ENCODE results near the gene DMRTC2.

- no peak for TF ChIP-seq POLR2A (IDR thresholded peaks at IDR 0.05)
- TF ChIP-seq, protein P1, sequence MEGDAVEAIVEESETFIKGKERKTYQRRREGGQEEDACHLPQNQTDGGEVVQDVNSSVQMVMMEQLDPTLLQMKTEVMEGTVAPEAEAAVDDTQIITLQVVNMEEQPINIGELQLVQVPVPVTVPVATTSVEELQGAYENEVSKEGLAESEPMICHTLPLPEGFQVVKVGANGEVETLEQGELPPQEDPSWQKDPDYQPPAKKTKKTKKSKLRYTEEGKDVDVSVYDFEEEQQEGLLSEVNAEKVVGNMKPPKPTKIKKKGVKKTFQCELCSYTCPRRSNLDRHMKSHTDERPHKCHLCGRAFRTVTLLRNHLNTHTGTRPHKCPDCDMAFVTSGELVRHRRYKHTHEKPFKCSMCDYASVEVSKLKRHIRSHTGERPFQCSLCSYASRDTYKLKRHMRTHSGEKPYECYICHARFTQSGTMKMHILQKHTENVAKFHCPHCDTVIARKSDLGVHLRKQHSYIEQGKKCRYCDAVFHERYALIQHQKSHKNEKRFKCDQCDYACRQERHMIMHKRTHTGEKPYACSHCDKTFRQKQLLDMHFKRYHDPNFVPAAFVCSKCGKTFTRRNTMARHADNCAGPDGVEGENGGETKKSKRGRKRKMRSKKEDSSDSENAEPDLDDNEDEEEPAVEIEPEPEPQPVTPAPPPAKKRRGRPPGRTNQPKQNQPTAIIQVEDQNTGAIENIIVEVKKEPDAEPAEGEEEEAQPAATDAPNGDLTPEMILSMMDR (IDR thresholded peaks at IDR 0.05): no peak
- TF ChIP-seq EP300 (IDR thresholded peaks at IDR 0.05): no peak
These were observed 6.7 kb upstream of the DMRTC2 start for GRCh38 chr19:41837981-41838708.

All from tibial nerve (tissue), 4 donors.